Dendritic cell treated with granulocyte-macrophage colony-stimulating factor and Interleukin-4, amounts not matched to agents 40 ng/mL and 50 ng/mL, for 4 days (primary cell): ENCODE measurements around the gene TAT.
"Not testable (repeated sequence)": the region's sequence is repeated elsewhere in the genome, so short reads cannot be mapped to it uniquely, and the experiment has no call there.

Experiments
- H3K27ac Mint-ChIP-seq: one replicate; pipeline ENCODE4 v1.8.0; 2022; ENCODE audit warnings: mild to moderate bottlenecking, mixed read lengths
- H3K27me3 Mint-ChIP-seq: one replicate; pipeline ENCODE4 v1.8.0; 2022; ENCODE audit warnings: mild to moderate bottlenecking, mixed read lengths
- H3K36me3 Mint-ChIP-seq: one replicate; pipeline ENCODE4 v1.8.0; 2022; ENCODE audit warnings: low read depth, mixed read lengths
- H3K4me1 Mint-ChIP-seq: one replicate; pipeline ENCODE4 v1.8.0; 2022; ENCODE audit warnings: low read depth, mixed read lengths
- H3K4me3 Mint-ChIP-seq: one replicate; pipeline ENCODE4 v1.8.0; 2022; ENCODE audit warnings: mild to moderate bottlenecking, moderate library complexity, mixed read lengths
- H3K9me3 Mint-ChIP-seq: one replicate; pipeline ENCODE4 v1.8.0; 2022; ENCODE audit warnings: mixed read lengths
- intact Hi-C: fragments of 100-400 bp; cut with micrococcal nuclease; formaldehyde crosslinking; loops from one replicate; pipeline ENCODE4 v1.15.0; 2022

Gene TAT

DNA sequence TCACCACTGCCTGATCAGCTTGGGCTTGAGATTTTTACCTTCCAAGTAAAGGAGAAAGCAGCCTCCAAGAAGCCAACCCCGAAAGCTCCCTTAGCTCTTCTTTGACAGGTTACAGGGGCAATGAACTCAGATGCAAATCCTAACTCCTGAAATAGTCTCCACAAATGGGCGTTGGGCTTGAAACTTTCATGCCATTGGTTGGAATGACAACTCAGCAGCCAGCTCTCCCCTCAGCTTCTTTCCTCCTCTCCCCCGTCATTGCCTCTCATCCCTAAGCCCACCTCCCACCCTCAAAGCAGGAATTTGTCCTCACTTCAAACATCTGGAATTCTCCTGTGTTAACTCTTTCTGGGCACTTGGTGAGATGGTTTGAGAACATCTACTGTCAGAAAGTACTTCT, at the start of gene TAT:
Gene TAT (minus strand): TSS at position 122 of the 400 bp plus-strand sequence. CDS start 677 bp downstream, outside the sequence.
- Mint-ChIP-seq H3K36me3 (no peaks in the 10 kb centered on the region), H3K27me3 (peaks cover 23% of the 10 kb centered on the region), H3K27ac (no peak within 1 kb of the TSS), H3K9me3 (no peaks in the 10 kb centered on the region), H3K4me1 (no peaks in the 10 kb centered on the region), H3K4me3 (no peak within 1 kb of the TSS)
- intact Hi-C loops, result no loop called here

GRCh38 chr16:71626018-71626857, 49.3 kb upstream of the TAT start, which contains the start of gene MARVELD3:
Gene MARVELD3, plus strand, starts transcription at chr16:71626184. Its CDS starts 46 bp downstream, at chr16:71626230.
- no peak within 1 kb of the TSS for H3K27ac Mint-ChIP-seq
- intact Hi-C loops, result no loop called here
- H3K27me3 Mint-ChIP-seq, result peaks cover 46% of the 10 kb centered on the region
- no peaks in the 10 kb centered on the region for H3K36me3 Mint-ChIP-seq
- no peaks in the 10 kb centered on the region for H3K9me3 Mint-ChIP-seq
- peaks cover 16% of the 10 kb centered on the region for H3K4me1 Mint-ChIP-seq
- peak within 1 kb of the TSS; percentile 35 for H3K4me3 Mint-ChIP-seq

DNA sequence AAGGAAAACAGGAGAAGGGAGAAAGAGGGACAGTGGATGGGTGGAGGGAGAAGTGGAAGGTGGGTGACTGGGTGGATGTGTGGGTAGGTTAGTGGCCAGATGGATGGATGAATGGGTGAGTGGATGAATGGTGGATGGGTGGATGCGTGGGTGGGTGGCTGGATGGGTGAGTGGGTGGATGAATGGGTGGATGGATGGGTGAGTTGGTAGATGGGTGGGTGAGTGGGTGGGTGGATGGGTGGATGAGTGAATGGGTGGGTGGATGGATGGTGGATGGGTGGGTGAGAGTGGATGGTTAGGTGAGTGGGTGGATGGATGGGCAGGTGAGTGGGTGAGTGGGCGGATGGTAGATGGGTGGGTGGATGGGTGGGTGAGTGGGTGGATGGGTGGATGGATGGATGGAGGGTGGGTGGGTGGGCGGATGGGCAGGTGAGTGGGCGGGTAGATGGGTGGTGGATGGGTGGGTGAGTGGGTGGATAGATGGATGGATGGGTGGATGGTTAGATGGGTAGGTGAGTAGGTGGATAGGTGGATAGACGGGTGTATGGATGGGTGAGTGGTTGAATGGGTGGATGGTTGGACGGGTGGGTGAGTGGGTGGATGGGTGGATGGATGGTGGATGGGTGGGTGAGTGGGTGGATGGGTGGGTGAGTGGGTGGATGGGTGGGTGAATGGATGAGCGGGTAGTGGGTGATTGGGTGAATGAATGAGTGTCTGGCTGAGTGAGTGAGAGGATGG, 48.4 kb upstream of the TAT start:
- Mint-ChIP-seq H3K4me1 (peaks cover 16% of the 10 kb centered on the region), H3K9me3 (no peaks in the 10 kb centered on the region), H3K27me3 (peaks cover 52% of the 10 kb centered on the region), H3K36me3 (no peaks in the 10 kb centered on the region), H3K27ac (no peak overlapping the region), H3K4me3 (no peak overlapping the region)
- intact Hi-C loops, result no loop called here

DNA sequence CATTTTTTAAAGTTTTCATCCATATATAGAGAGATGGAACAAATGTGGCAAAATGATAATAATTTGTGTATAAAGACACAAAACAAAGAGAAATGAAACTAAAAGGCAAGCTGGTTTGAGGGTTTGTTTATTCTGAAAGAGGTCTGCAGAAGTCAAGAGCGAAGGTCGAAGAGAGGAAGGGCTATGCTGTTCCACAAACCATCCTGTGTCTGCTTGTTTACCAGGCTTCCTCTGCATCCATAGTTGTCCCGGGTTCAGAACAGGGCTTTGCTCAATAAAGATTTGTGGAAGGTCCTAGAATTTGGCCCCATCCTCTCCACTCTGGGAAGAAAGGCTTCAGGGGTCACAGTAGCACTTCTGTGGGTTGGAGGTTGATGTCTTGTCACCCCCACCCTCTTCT, 46.7 kb upstream of the TAT start:
- peaks cover 5% of the 10 kb centered on the region for H3K4me1 Mint-ChIP-seq
- no peaks in the 10 kb centered on the region for H3K36me3 Mint-ChIP-seq
- no peaks in the 10 kb centered on the region for H3K9me3 Mint-ChIP-seq
- no peak overlapping the region for H3K4me3 Mint-ChIP-seq
- H3K27me3 Mint-ChIP-seq, result peaks cover 45% of the 10 kb centered on the region
- H3K27ac Mint-ChIP-seq, result no peak overlapping the region
- intact Hi-C loops, result no loop called here

DNA sequence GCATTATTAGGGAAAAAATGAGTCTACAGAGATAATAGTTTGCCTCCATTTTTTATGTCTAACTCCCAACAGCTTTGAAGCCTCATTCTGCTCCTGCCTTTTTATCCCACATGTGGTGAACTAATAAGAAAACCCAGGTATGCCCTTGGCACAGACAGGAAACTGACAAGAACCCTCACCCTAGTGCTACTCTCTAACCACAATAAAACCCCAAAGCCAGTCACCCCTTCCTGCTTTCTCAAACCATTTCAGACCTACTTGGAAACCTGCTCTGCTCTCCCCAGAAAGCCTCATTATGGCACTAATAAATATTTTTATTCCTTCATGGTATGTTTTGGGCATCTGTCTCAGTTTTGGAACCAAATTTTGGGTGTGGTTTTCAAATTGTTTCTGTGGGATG, 45.2 kb upstream of the TAT start:
- Mint-ChIP-seq H3K4me1 (no peaks in the 10 kb centered on the region), H3K36me3 (no peaks in the 10 kb centered on the region), H3K4me3 (no peak overlapping the region), H3K27ac (no peak overlapping the region), H3K27me3 (peaks cover 34% of the 10 kb centered on the region), H3K9me3 (no peaks in the 10 kb centered on the region)
- intact Hi-C loops, result no loop called here

- Mint-ChIP-seq H3K27me3 (peaks cover 22% of the 10 kb centered on the region), H3K36me3 (no peaks in the 10 kb centered on the region), H3K4me3 (no peak overlapping the region), H3K4me1 (no peaks in the 10 kb centered on the region), H3K9me3 (no peaks in the 10 kb centered on the region), H3K27ac (no peak overlapping the region)
- intact Hi-C loops, result loop anchor here (10.0 kb wide), 2 partner anchors 74 to 114 kb away; no protein-coding TSS in a partner anchor
Measured at GRCh38 chr16:71618429-71618828, 41.5 kb upstream of the TAT start.

GRCh38 chr16:71614956-71615355, 38.1 kb upstream of the TAT start:
- H3K4me1 Mint-ChIP-seq, H3K4me3 Mint-ChIP-seq, H3K27ac Mint-ChIP-seq, H3K36me3 Mint-ChIP-seq, H3K9me3 Mint-ChIP-seq: not testable (repeated sequence)
- intact Hi-C loops, result loop anchor here (10.0 kb wide), 2 partner anchors 70 to 110 kb away; no protein-coding TSS in a partner anchor
- peaks cover 21% of the 10 kb centered on the region for H3K27me3 Mint-ChIP-seq

DNA sequence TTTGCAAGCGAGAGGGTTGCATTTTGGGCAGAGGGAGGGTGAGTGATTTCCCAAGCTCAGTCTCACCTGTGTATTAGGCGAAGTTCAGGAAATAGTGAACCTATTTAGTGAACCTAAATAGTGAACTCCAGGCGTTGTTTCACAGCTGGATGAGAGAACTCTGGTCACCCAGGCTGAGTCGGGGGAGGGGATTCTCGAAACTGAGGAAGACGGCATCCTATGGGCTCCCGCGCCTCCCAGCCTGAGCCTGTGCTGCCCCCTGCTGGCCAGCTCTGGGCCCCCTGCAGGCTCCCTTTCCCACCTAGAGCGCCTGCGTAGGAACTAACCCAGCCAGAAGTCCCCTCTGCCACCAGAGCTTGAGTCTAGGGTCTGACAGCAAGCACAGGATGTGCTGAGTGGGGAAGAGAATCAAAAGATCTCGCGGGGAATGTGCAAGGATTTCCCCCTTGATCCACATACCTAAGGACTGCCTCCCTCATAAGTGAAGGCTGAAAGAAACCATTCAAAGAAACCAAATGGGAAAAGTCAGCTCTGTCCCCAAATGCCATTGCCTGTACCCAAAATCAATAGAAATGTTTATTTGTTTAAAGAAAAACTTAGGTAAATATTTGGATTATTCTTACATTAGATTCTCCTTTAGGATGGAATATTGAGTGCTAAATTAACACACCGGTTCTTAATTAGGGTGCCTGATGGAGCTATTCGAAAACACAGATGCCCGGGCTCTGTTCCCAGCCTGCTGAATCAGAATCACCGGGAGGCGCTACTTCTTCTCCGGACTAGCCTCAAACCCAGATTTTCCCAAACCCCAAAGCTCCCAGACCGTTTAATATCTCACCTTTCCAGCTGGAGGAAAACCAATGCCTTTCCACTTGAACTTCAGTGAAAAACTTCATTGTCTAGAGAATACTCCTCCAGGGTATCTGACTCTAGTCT, 34.3 kb upstream of the TAT start:
- no peak overlapping the region for H3K4me3 Mint-ChIP-seq
- no peaks in the 10 kb centered on the region for H3K4me1 Mint-ChIP-seq
- intact Hi-C loops, result loop anchor here (1.0 to 10.0 kb wide), 3 partner anchors 66 to 199 kb away; no protein-coding TSS in a partner anchor
- no peak overlapping the region for H3K27ac Mint-ChIP-seq
- H3K9me3 Mint-ChIP-seq, result no peaks in the 10 kb centered on the region
- no peaks in the 10 kb centered on the region for H3K36me3 Mint-ChIP-seq
- H3K27me3 Mint-ChIP-seq, result peaks cover 22% of the 10 kb centered on the region

GRCh38 chr16:71610447-71610846, 33.6 kb upstream of the TAT start:
- Mint-ChIP-seq H3K27ac (no peak overlapping the region), H3K4me3 (no peak overlapping the region), H3K4me1 (no peaks in the 10 kb centered on the region), H3K9me3 (no peaks in the 10 kb centered on the region), H3K27me3 (peaks cover 23% of the 10 kb centered on the region), H3K36me3 (no peaks in the 10 kb centered on the region)
- intact Hi-C loops, result loop anchor here (10.0 kb wide), 2 partner anchors 66 to 106 kb away; no protein-coding TSS in a partner anchor

- no peaks in the 10 kb centered on the region for H3K36me3 Mint-ChIP-seq
- no peaks in the 10 kb centered on the region for H3K9me3 Mint-ChIP-seq
- H3K4me3 Mint-ChIP-seq, result no peak overlapping the region
- intact Hi-C loops, result no loop called here
- no peak overlapping the region for H3K27ac Mint-ChIP-seq
- no peaks in the 10 kb centered on the region for H3K4me1 Mint-ChIP-seq
- H3K27me3 Mint-ChIP-seq, result peaks cover 21% of the 10 kb centered on the region
Measured at GRCh38 chr16:71609066-71609465, 32.2 kb upstream of the TAT start.

DNA sequence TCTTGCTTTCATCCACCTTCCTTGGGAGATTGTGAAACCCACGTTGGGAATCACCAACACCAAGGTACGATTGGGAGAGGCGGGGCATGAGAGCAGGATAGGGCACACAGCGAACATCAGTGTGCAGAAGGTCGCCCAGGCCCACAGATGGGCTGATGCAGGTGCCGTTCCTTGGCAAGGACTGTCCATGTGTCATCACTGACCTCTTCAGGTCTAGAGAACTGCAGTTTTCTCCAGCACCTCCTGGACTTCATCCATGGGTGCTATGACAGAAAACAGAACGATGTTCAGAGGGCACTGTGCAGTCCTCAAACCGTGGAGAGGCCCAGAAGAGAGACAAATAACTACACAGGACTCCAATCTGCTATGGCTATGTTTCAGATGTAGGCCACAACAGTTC, 23.9 kb upstream of the TAT start:
- Mint-ChIP-seq H3K36me3 (no peaks in the 10 kb centered on the region), H3K9me3 (no peaks in the 10 kb centered on the region), H3K4me3 (no peak overlapping the region), H3K27ac (no peak overlapping the region), H3K27me3 (peaks cover 4% of the 10 kb centered on the region), H3K4me1 (no peaks in the 10 kb centered on the region)
- intact Hi-C loops, result no loop called here

- H3K27ac Mint-ChIP-seq, H3K36me3 Mint-ChIP-seq, intact Hi-C loops, H3K4me1 Mint-ChIP-seq, H3K27me3 Mint-ChIP-seq, H3K4me3 Mint-ChIP-seq, H3K9me3 Mint-ChIP-seq: not testable (repeated sequence)
Measured at GRCh38 chr16:71598426-71598825, 21.5 kb upstream of the TAT start.

DNA sequence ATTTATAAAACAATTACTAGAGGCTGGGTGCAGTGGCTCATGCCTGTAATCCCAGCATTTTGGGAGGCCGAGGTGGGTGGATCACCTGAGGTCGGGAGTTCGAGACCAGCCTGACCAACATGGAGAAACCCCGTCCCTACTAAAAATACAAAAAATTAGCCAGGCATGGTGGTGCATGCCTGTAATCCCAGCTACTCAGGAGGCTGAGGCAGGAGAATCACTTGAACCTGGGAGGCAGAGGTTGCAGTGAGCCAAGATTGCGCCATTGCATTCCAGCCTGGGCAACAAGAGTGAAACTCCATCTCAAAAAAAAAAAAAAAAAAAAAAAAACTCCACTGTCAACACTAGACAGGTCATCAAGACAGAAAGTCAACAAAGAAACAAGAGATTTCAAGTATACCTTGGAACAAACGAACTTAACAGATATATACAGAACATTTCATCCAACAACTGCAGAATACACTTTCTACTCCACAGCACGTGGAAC, 18.5 kb upstream of the TAT start:
- H3K27ac Mint-ChIP-seq, H3K36me3 Mint-ChIP-seq, H3K4me1 Mint-ChIP-seq, H3K9me3 Mint-ChIP-seq, H3K4me3 Mint-ChIP-seq, intact Hi-C loops: not testable (repeated sequence)
- H3K27me3 Mint-ChIP-seq, result peaks cover 11% of the 10 kb centered on the region
